Fibroblast of lung (primary cell): ENCODE results near the gene CDC42SE1.

Source experiments
- EZH2 ChIP-seq: IDR thresholded peaks from 2 replicates; pipeline ENCODE4 v1.5.1; 2012; ENCODE audit warnings: low read length, control low read depth, mild to moderate bottlenecking; ENCODE audit errors: missing control alignments
- TF ChIP-seq, protein P1 (sequence below), 2 donors: IDR thresholded peaks in 1 of 2; conservative IDR thresholded peaks in 1 of 2; 1 replicate in 1 of 2; 2 replicates in 1 of 2; pipeline ENCODE4 v1.5.1; 2011 to 2012; ENCODE audit warnings: low read length in 2 of 2, control low read depth in 1 of 2, inconsistent platforms in 1 of 2, low read depth in 1 of 2, mild to moderate bottlenecking in 1 of 2

DNA sequence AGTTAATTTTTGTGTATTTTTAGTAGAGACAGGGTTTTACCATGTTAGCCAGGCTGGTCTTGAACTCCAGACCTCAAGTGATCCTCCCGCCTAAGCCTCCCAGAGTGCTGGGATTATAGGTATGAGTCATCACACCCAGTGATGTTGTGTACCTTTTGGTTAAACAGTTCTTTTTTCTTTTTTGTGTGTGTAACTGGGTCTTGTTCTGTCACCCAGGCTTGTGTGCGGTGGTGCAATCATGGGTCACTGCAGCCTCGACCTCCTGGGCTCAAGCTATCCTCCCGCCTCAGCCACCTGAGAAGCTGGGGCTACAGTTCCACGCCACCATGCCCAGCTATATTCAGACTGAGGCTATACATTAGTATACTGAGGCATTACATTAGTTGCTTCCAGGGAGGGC is 48.9 kb upstream of the CDC42SE1 start:
- TF ChIP-seq, protein P1, sequence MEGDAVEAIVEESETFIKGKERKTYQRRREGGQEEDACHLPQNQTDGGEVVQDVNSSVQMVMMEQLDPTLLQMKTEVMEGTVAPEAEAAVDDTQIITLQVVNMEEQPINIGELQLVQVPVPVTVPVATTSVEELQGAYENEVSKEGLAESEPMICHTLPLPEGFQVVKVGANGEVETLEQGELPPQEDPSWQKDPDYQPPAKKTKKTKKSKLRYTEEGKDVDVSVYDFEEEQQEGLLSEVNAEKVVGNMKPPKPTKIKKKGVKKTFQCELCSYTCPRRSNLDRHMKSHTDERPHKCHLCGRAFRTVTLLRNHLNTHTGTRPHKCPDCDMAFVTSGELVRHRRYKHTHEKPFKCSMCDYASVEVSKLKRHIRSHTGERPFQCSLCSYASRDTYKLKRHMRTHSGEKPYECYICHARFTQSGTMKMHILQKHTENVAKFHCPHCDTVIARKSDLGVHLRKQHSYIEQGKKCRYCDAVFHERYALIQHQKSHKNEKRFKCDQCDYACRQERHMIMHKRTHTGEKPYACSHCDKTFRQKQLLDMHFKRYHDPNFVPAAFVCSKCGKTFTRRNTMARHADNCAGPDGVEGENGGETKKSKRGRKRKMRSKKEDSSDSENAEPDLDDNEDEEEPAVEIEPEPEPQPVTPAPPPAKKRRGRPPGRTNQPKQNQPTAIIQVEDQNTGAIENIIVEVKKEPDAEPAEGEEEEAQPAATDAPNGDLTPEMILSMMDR (conservative IDR thresholded peaks at IDR 0.05 in 1 of 2, IDR thresholded peaks at IDR 0.05 in 1 of 2; ENCODE audit: low read depth in 1 of 2, low read length in 2 of 2), result no peak
- no peak for TF ChIP-seq EZH2
